ENCODE measurements around the gene TNFRSF14.

- TF ChIP-seq NFRKB (IDR thresholded peaks at IDR 0.05) (no peak), ELF4 (IDR thresholded peaks at IDR 0.05) (no peak), BHLHE40 (IDR thresholded peaks at IDR 0.05; ENCODE audit: borderline replicate concordance) (no peak), FOXK2 (IDR thresholded peaks at IDR 0.05) (no peak), CTBP1 (IDR thresholded peaks at IDR 0.05; ENCODE audit: borderline replicate concordance) (no peak), SP1 (IDR thresholded peaks at IDR 0.05) (no peak), L3MBTL2 (conservative IDR thresholded peaks at IDR 0.05) (no peak), FOXM1 (IDR thresholded peaks at IDR 0.05; ENCODE audit: borderline replicate concordance) (no peak), ARNT (IDR thresholded peaks at IDR 0.05) (no peak)
- TF ChIP-seq, protein P1, sequence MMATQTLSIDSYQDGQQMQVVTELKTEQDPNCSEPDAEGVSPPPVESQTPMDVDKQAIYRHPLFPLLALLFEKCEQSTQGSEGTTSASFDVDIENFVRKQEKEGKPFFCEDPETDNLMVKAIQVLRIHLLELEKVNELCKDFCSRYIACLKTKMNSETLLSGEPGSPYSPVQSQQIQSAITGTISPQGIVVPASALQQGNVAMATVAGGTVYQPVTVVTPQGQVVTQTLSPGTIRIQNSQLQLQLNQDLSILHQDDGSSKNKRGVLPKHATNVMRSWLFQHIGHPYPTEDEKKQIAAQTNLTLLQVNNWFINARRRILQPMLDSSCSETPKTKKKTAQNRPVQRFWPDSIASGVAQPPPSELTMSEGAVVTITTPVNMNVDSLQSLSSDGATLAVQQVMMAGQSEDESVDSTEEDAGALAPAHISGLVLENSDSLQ (IDR thresholded peaks at IDR 0.05): no peak
These were observed 45.6 kb downstream of the TNFRSF14 start for GRCh38 chr1:2601721-2602303.
